Inflammatory macrophage treated with lipopolysaccharide for 1 hour (primary cell): ENCODE data around the gene OR9Q1.
"Not testable (repeated sequence)": the region's sequence is repeated elsewhere in the genome, so short reads cannot be mapped to it uniquely, and the experiment has no call there.

Experiments used
- DNase-seq, 2 donors: peaks; one replicate each; pipeline ENCODE4 v3.0.0-alpha.2; 2020 to 2022

Gene OR9Q1

GRCh38 chr11:58023435-58023931, at the start of gene OR9Q1:
TSS of gene OR9Q1 (plus strand) at chr11:58023881. CDS start at chr11:58179445, 155,564 bp downstream.
- DNase-seq = no peak

GRCh38 chr11:57974132-57974531, 49.5 kb upstream of the OR9Q1 start:
- DNase-seq = no peak

GRCh38 chr11:57974848-57975601, 48.7 kb upstream of the OR9Q1 start:
- DNase-seq = peak; percentile 20 to 22

- no peak for DNase-seq
These were observed 46.0 kb upstream of the OR9Q1 start for GRCh38 chr11:57977709-57978108.

GRCh38 chr11:57978686-57979531, 44.8 kb upstream of the OR9Q1 start:
- no peak for DNase-seq

GRCh38 chr11:57979532-57980079, 44.1 kb upstream of the OR9Q1 start:
- DNase-seq = no peak

- no peak for DNase-seq
These were observed 43.5 kb upstream of the OR9Q1 start for GRCh38 chr11:57980201-57980600.

GRCh38 chr11:57981536-57981935, 42.1 kb upstream of the OR9Q1 start:
- DNase-seq = no peak

GRCh38 chr11:57982776-57983175, 40.9 kb upstream of the OR9Q1 start:
- no peak for DNase-seq

- no peak for DNase-seq
These were observed 40.5 kb upstream of the OR9Q1 start for GRCh38 chr11:57983191-57983590.

- DNase-seq = not testable (repeated sequence)
These were observed 24.2 kb upstream of the OR9Q1 start for GRCh38 chr11:57999523-57999922.

- not testable (repeated sequence) for DNase-seq
These were observed 23.7 kb upstream of the OR9Q1 start for GRCh38 chr11:58000021-58000420.

- no peak for DNase-seq
These were observed 23.0 kb upstream of the OR9Q1 start for GRCh38 chr11:58000699-58001098.

GRCh38 chr11:58003036-58003435, 20.6 kb upstream of the OR9Q1 start:
- DNase-seq = no peak

GRCh38 chr11:58003591-58003990, 20.1 kb upstream of the OR9Q1 start:
- DNase-seq = no peak

GRCh38 chr11:58004664-58005063, 19.0 kb upstream of the OR9Q1 start:
- no peak for DNase-seq

- no peak for DNase-seq
These were observed 16.7 kb upstream of the OR9Q1 start for GRCh38 chr11:58006940-58007339.

GRCh38 chr11:58011771-58012170, 11.9 kb upstream of the OR9Q1 start:
- DNase-seq = no peak

GRCh38 chr11:58024601-58025091, 965 bp downstream of the OR9Q1 start:
- DNase-seq = no peak

- no peak for DNase-seq
These were observed 3.7 kb downstream of the OR9Q1 start for GRCh38 chr11:58027341-58027740.

- peak; percentile 60 to 62 for DNase-seq
These were observed 5.2 kb downstream of the OR9Q1 start for GRCh38 chr11:58028687-58029411.

GRCh38 chr11:58030653-58031052, 7.0 kb downstream of the OR9Q1 start, which contains the start of gene OR6Q1:
TSS of gene OR6Q1 (plus strand) at chr11:58030953. CDS start at chr11:58030953, 0 bp downstream.
- DNase-seq = no peak

GRCh38 chr11:58034471-58034870, 10.8 kb downstream of the OR9Q1 start:
- DNase-seq = no peak
